Astrocyte of the cerebellum (primary cell): ENCODE results near the gene NUP62.

Experiments
- DNase-seq: peaks from one replicate; pipeline ENCODE4 v3.0.0-alpha.2; 2011; ENCODE audit warnings: low read depth
- H3K4me3 ChIP-seq: 2 replicates; pipeline ENCODE4 v1.5.1; 2011; ENCODE audit warnings: mild to moderate bottlenecking, low read depth, low read length, moderate library complexity
- CTCF ChIP-seq: IDR thresholded peaks from 2 replicates; pipeline ENCODE4 v1.5.1; 2012; ENCODE audit warnings: low read length, low read depth, moderate library complexity, mild to moderate bottlenecking; ENCODE audit errors: missing control alignments
- in situ Hi-C: cut with HindIII; loops from 2 replicates; pipeline ENCODE4 v1.10.0; 2017; ENCODE audit warnings: low sequenced_read_pairs

Gene NUP62

GRCh38 chr19:49932041-49932451 lies 2.7 kb upstream of the NUP62 start:
- in situ Hi-C loops, result no loop called here
- H3K4me3 ChIP-seq, result no peak overlapping the region
- DNase-seq, result no peak
- TF ChIP-seq CTCF, result no peak

- H3K4me3 ChIP-seq, result no peak overlapping the region
- no peak for TF ChIP-seq CTCF
- no peak for DNase-seq
- in situ Hi-C loops, result no loop called here
These were observed 2.2 kb upstream of the NUP62 start for GRCh38 chr19:49931293-49932040.

- peak overlapping the region; percentile 65 for H3K4me3 ChIP-seq
- DNase-seq, result no peak
- no peak for TF ChIP-seq CTCF
- in situ Hi-C loops, result no loop called here
These were observed 1.2 kb upstream of the NUP62 start for GRCh38 chr19:49930483-49931011.

GRCh38 chr19:49929611-49930482 lies 543 bp upstream of the NUP62 start:
- TF ChIP-seq CTCF, result no peak
- DNase-seq, result peak; percentile 91
- H3K4me3 ChIP-seq, result peak overlapping the region; percentile 65
- in situ Hi-C loops, result no loop called here

- TF ChIP-seq CTCF, result no peak
- no peak for DNase-seq
- in situ Hi-C loops, result no loop called here
- H3K4me3 ChIP-seq, result peak overlapping the region; percentile 65
These were observed 1.6 kb downstream of the NUP62 start for GRCh38 chr19:49927526-49928264.

GRCh38 chr19:49926515-49926914 lies 2.8 kb downstream of the NUP62 start:
- H3K4me3 ChIP-seq, result no peak overlapping the region
- TF ChIP-seq CTCF, result no peak
- in situ Hi-C loops, result no loop called here
- no peak for DNase-seq
